ENCODE results near the gene FHIT.

FHIT gene

GRCh38 chr3:61162965-61163364, 88.3 kb downstream of the FHIT start:
- no peak for DNase-seq

- DNase-seq: no peak
These were observed 92.6 kb downstream of the FHIT start for GRCh38 chr3:61158667-61159066.

GRCh38 chr3:61158216-61158615, 93.0 kb downstream of the FHIT start:
- peak; percentile 82 for DNase-seq

- no peak for DNase-seq
These were observed 93.8 kb downstream of the FHIT start for GRCh38 chr3:61157414-61157813.

- no peak for DNase-seq
These were observed 95.5 kb downstream of the FHIT start for GRCh38 chr3:61155701-61156292.

- no peak for DNase-seq
These were observed 96.6 kb downstream of the FHIT start for GRCh38 chr3:61154457-61155198.

- DNase-seq: no peak
These were observed 99.2 kb downstream of the FHIT start for GRCh38 chr3:61152071-61152470.

- no peak for DNase-seq
These were observed 102.0 kb downstream of the FHIT start for GRCh38 chr3:61149236-61149635.

- no peak for DNase-seq
These were observed 105.0 kb downstream of the FHIT start for GRCh38 chr3:61146010-61146890.

GRCh38 chr3:61141697-61142096, 109.6 kb downstream of the FHIT start:
- no peak for DNase-seq

- no peak for DNase-seq
These were observed 110.0 kb downstream of the FHIT start for GRCh38 chr3:61141227-61141626.

GRCh38 chr3:61139686-61140085, 111.6 kb downstream of the FHIT start:
- no peak for DNase-seq

GRCh38 chr3:61138401-61138800, 112.9 kb downstream of the FHIT start:
- no peak for DNase-seq

- DNase-seq: no peak
These were observed 115.1 kb downstream of the FHIT start for GRCh38 chr3:61136191-61136590.

- no peak for DNase-seq
These were observed 116.7 kb downstream of the FHIT start for GRCh38 chr3:61134532-61134931.

- no peak for DNase-seq
These were observed 119.2 kb downstream of the FHIT start for GRCh38 chr3:61132062-61132461.

GRCh38 chr3:61118830-61119229, 132.4 kb downstream of the FHIT start:
- DNase-seq: no peak

- DNase-seq: peak; percentile 62
These were observed 134.0 kb downstream of the FHIT start for GRCh38 chr3:61117045-61117898.

- DNase-seq: no peak
These were observed 136.8 kb downstream of the FHIT start for GRCh38 chr3:61114316-61114953.

GRCh38 chr3:61111825-61112224, 139.4 kb downstream of the FHIT start:
- DNase-seq: no peak

- no peak for DNase-seq
These were observed 140.7 kb downstream of the FHIT start for GRCh38 chr3:61110576-61110975.
